ENCODE results near the gene AFF3. TPM values are rescaled to one million over a fixed set of nuclear protein-coding genes. Genes with fewer than 3 reads are reported as not detected.

The AFF3 gene
- polyA plus RNA-seq, 1 donor (not counting 4 experiments of a cell fraction or from before 2014, with no cell fraction given): not detected

- Histone ChIP-seq H3K4me3 (ENCODE audit: control insufficient read depth in 2 of 3, extremely low read depth in 1 of 3, insufficient read depth in 2 of 3, low read depth in 1 of 3, low read length in 3 of 3) (no peak overlapping the region), H3K27ac (ENCODE audit: control insufficient read depth, insufficient read depth, low read length) (no peak overlapping the region), H3K9me1 (ENCODE audit: control insufficient read depth, extremely low read depth, insufficient read depth, low read length) (no peaks in the 10 kb centered on the region), H2AFZ (ENCODE audit: control insufficient read depth, low read length) (no peak overlapping the region), H3K9ac (ENCODE audit: control insufficient read depth, extremely low read depth, insufficient read depth, low read length) (no peak overlapping the region), H4K20me1 (ENCODE audit: control insufficient read depth, extremely low read depth, insufficient read depth, low read length) (no peaks in the 10 kb centered on the region), H3K36me3 (ENCODE audit: control insufficient read depth in 2 of 2, extremely low read depth in 1 of 2, insufficient read depth in 2 of 2, low read length in 2 of 2) (no peaks in the 10 kb centered on the region), H3K9me3 (ENCODE audit: control insufficient read depth, low read depth, low read length) (no peaks in the 10 kb centered on the region), H3K4me2 (ENCODE audit: control insufficient read depth, extremely low read depth, insufficient read depth, low read depth, low read length) (no peak overlapping the region), H3K4me1 (ENCODE audit: control insufficient read depth, extremely low read depth, insufficient read depth, low read length) (no peaks in the 10 kb centered on the region), H3K79me2 (ENCODE audit: control insufficient read depth, insufficient read depth, low read length) (no peaks in the 10 kb centered on the region), H3K27me3 (ENCODE audit: control insufficient read depth, extremely low read depth, insufficient read depth, low read length) (peaks cover 4% of the 10 kb centered on the region)
- dilution Hi-C loops (cut with MboI; ENCODE audit: extremely low pct_ligation_motif_present, low sequenced_read_pairs): no loop called here
- DNase-seq (ENCODE audit: low read depth, low spot score): no peak
- TF ChIP-seq EZH2 (IDR thresholded peaks at IDR 0.05; ENCODE audit: low read length): no peak
- FAIRE-seq: no peak
Observed at GRCh38 chr2:99636144-99637034, 506.0 kb downstream of the AFF3 start.

GRCh38 chr2:99635710-99636109 is 506.7 kb downstream of the AFF3 start:
- Histone ChIP-seq H3K9me3 (ENCODE audit: control insufficient read depth, low read depth, low read length) (no peaks in the 10 kb centered on the region), H2AFZ (ENCODE audit: control insufficient read depth, low read length) (no peak overlapping the region), H3K9ac (ENCODE audit: control insufficient read depth, extremely low read depth, insufficient read depth, low read length) (no peak overlapping the region), H4K20me1 (ENCODE audit: control insufficient read depth, extremely low read depth, insufficient read depth, low read length) (no peaks in the 10 kb centered on the region), H3K36me3 (ENCODE audit: control insufficient read depth in 2 of 2, extremely low read depth in 1 of 2, insufficient read depth in 2 of 2, low read length in 2 of 2) (no peaks in the 10 kb centered on the region), H3K27ac (ENCODE audit: control insufficient read depth, insufficient read depth, low read length) (no peak overlapping the region), H3K4me1 (ENCODE audit: control insufficient read depth, extremely low read depth, insufficient read depth, low read length) (no peaks in the 10 kb centered on the region), H3K79me2 (ENCODE audit: control insufficient read depth, insufficient read depth, low read length) (no peaks in the 10 kb centered on the region), H3K4me3 (ENCODE audit: control insufficient read depth in 2 of 3, extremely low read depth in 1 of 3, insufficient read depth in 2 of 3, low read depth in 1 of 3, low read length in 3 of 3) (no peak overlapping the region), H3K9me1 (ENCODE audit: control insufficient read depth, extremely low read depth, insufficient read depth, low read length) (no peaks in the 10 kb centered on the region), H3K27me3 (ENCODE audit: control insufficient read depth, extremely low read depth, insufficient read depth, low read length) (peaks cover 4% of the 10 kb centered on the region), H3K4me2 (ENCODE audit: control insufficient read depth, extremely low read depth, insufficient read depth, low read depth, low read length) (no peak overlapping the region)
- no peak for FAIRE-seq
- no peak for DNase-seq (ENCODE audit: low read depth, low spot score)
- dilution Hi-C loops (cut with MboI; ENCODE audit: extremely low pct_ligation_motif_present, low sequenced_read_pairs): no loop called here
- TF ChIP-seq CTCF (optimal IDR thresholded peaks at IDR 0.05 in 1 of 3, IDR thresholded peaks at IDR 0.05 in 1 of 3, conservative IDR thresholded peaks at IDR 0.05 in 1 of 3; ENCODE audit: extremely low read depth in 1 of 3, insufficient read depth in 2 of 3, low read length in 3 of 3) (no peak), EZH2 (IDR thresholded peaks at IDR 0.05; ENCODE audit: low read length) (no peak)

Measured in keratinocyte (primary cell).